Liver (tissue), 3 donors: ENCODE measurements around the gene DCAF8.

Experiments
- GABPA ChIP-seq, 2 donors: IDR thresholded peaks in 1 of 2; conservative IDR thresholded peaks in 1 of 2; 2 replicates each; pipeline ENCODE4 v1.6.1; 2016; ENCODE audit warnings: antibody characterized with exemption in 2 of 2, mild to moderate bottlenecking in 1 of 2, moderate library complexity in 1 of 2
- HNF4A ChIP-seq, 2 donors: conservative IDR thresholded peaks; 2 replicates each; pipeline ENCODE4 v1.6.1; 2016; ENCODE audit warnings: antibody characterized with exemption in 2 of 2, mild to moderate bottlenecking in 2 of 2
- JUND ChIP-seq, 2 donors: IDR thresholded peaks; 2 replicates each; pipeline ENCODE4 v1.6.1; 2016; ENCODE audit warnings: antibody characterized with exemption in 2 of 2
- RAD21 ChIP-seq, 2 donors: IDR thresholded peaks; 2 replicates each; pipeline ENCODE4 v1.6.1; 2016; ENCODE audit warnings: antibody characterized with exemption in 2 of 2, mild to moderate bottlenecking in 2 of 2
- REST ChIP-seq: IDR thresholded peaks from 2 replicates; pipeline ENCODE4 v1.6.1; 2016; ENCODE audit warnings: antibody characterized with exemption, mild to moderate bottlenecking
- RXRA ChIP-seq, 2 donors: IDR thresholded peaks; 2 replicates each; pipeline ENCODE4 v1.6.1; 2017 to 2018; ENCODE audit warnings: antibody characterized with exemption in 2 of 2, mild to moderate bottlenecking in 1 of 2
- TAF1 ChIP-seq: conservative IDR thresholded peaks from 2 replicates; pipeline ENCODE4 v1.6.1; 2016; ENCODE audit warnings: antibody characterized with exemption, mild to moderate bottlenecking
- YY1 ChIP-seq: IDR thresholded peaks from 2 replicates; pipeline ENCODE4 v1.6.1; 2016; ENCODE audit warnings: antibody characterized with exemption, mild to moderate bottlenecking
- TF ChIP-seq, protein P1 (sequence below): fragments of 150-350 bp; IDR thresholded peaks from 2 replicates; pipeline ENCODE4 v1.5.1; 2017; ENCODE audit warnings: improper control_type of control experiment, low read depth, low read length; ENCODE audit not compliant: missing input control
- donor health status: healthy.
- donor health status: healthy.

- TF ChIP-seq GABPA (IDR thresholded peaks at IDR 0.05 in 1 of 2, conservative IDR thresholded peaks at IDR 0.05 in 1 of 2) = no peak
- TF ChIP-seq, protein P1, sequence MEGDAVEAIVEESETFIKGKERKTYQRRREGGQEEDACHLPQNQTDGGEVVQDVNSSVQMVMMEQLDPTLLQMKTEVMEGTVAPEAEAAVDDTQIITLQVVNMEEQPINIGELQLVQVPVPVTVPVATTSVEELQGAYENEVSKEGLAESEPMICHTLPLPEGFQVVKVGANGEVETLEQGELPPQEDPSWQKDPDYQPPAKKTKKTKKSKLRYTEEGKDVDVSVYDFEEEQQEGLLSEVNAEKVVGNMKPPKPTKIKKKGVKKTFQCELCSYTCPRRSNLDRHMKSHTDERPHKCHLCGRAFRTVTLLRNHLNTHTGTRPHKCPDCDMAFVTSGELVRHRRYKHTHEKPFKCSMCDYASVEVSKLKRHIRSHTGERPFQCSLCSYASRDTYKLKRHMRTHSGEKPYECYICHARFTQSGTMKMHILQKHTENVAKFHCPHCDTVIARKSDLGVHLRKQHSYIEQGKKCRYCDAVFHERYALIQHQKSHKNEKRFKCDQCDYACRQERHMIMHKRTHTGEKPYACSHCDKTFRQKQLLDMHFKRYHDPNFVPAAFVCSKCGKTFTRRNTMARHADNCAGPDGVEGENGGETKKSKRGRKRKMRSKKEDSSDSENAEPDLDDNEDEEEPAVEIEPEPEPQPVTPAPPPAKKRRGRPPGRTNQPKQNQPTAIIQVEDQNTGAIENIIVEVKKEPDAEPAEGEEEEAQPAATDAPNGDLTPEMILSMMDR = no peak
- no peak for TF ChIP-seq HNF4A (conservative IDR thresholded peaks at IDR 0.05)
- no peak for TF ChIP-seq REST
- TF ChIP-seq RAD21 (IDR thresholded peaks at IDR 0.05) = no peak
- TF ChIP-seq TAF1 = no peak
- TF ChIP-seq YY1 = no peak
- TF ChIP-seq JUND (IDR thresholded peaks at IDR 0.05) = no peak
- TF ChIP-seq RXRA (IDR thresholded peaks at IDR 0.05) = no peak
These were observed 33.9 kb downstream of the DCAF8 start for GRCh38 chr1:160228431-160228830.
